CD4-positive, alpha-beta T cell treated with Interleukin-15 for 4 hours (primary cell): ENCODE measurements around the gene ULK4.
"Not testable (repeated sequence)": the region's sequence is repeated elsewhere in the genome, so short reads cannot be mapped to it uniquely, and the experiment has no call there.

Experiments used
- DNase-seq: peaks from one replicate; pipeline ENCODE4 v3.0.0-alpha.2; 2020; ENCODE audit warnings: low spot score

ULK4 gene

DNA sequence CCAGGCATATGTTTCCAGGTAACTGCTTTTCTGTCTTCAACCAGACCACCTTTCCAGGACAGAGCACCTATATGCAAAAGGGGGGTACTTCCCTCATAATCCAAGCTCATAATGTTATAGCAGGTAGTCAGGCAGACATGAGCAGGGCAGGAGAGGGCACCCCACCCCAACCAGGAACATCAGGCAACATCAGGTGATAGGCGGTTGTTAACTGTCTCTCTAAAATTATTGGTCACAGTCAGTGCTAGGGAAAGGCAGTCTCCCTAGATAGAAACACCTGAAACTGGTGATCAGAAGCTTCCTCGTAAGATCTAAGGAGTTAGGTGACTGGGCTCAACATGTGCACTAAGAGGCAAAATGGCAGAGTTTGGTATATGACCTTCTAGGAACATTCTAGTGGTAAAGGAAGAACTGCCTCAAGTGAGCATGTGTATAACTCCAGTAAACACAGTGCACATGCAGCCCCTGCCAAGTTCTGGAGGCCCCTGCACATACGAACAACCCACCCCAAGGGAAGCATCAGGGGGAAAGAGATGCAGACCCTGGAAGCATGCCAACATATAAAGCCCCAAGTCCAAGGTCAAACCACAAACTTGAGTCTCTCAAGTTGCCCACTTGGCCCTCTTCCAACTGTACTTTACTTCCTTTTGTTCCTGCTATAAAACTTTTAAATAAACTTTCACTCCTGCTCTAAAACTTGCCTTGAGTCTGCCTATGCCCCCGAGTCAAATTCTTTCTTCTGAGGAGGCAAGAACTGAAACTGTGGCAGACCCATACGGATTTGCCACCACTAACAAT is 270.9 kb downstream of the ULK4 start:
- no peak for DNase-seq

DNA sequence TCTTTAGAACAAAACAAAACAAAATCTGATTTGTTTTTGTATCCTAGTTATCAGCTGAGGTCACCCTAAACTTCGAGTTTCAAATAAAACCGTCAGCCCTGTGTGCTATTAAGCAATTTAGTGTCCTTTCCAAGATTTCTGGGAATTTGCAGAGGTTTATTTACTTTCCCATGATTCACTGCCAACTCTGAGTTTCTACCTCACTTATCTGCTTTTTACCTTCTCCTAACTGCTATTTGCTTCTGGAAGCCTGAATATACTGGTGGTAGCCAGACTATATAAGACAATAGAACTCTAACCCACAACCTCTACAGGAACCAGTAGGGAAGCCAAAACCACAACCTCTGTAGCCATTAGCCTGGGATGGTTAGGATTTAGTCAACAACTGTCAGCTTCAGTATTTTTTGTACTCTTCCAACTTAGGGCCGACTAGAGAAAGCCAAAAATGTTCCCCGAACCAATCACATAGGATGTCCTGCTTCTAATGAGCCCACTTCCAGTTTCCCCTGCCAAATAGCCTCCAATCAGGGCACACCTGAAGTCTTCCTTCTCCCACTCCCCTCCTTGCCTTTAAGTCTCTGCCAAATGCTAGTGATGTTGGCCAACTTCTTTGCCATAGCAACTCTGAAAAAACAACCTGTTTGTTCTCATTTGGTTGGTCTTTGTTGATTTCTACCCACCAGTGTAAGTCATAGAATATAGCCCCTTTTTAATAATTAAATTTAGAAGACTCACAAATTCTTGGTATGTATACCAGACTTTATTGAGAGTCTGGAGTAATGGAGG is 273.1 kb downstream of the ULK4 start:
- DNase-seq: no peak

DNA sequence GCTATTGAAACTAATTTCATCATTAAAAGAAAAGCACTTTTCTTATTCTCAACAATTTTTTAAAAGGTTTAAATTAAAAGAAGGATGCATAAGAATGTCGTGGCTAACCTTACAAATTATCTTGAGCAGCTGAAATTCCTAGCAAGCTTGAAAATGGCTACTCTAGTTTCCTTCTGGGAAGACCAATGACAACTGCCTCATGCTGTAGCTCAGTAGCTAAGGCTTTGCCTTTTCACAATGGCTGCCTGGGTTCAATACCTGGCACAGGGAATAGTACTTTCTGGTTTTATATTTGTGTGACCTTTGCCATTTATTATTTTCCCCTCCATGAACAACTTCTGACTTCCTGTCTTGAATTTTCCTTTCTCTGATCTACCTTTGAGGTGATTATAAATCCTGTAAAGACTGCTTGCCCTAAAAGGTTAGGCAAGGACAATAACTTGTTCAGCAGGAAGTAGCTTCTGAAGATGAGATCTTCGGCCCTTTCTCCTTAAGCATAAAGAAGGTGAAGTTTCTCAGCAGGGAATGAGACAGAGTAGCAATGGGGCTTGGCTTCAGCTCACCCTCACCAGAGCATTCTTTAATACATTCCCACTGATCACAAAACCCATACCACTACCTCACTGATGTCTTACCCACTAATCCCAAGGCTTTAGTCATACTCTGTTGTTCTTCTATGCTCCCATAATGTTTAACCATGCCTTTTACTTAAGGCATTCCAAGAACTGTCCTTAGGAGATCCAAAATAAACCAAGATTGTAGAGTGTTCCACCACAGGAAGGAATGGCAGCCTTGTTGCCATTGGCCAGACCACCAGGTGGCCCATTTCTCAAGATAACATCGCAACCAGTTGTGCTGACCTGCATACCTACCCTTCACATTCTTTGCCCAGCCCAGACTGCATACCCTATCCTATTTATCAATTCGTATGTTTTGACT is 276.8 kb downstream of the ULK4 start:
- DNase-seq: no peak

- DNase-seq: no peak
Observed at GRCh38 chr3:41683666-41684350, 278.1 kb downstream of the ULK4 start.

GRCh38 chr3:41682996-41683395 is 278.9 kb downstream of the ULK4 start:
- no peak for DNase-seq

DNA sequence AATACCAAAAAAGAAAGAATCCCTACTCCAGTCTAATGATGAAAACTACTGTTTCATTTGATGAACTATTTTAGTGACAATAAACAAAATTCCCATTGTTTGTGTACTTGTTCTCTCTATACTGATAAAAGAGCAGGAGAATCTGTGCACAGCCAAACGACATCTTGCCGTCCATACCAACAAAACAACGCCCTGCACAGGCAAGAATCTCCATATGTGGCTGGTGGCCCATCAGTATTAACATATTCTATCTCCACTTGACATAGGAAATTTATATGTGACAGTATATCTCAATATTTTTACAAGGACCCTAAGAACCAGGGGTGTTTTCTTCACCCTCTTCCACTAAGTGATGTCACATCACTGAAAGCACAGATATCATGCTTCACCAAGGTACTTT is 279.5 kb downstream of the ULK4 start:
- no peak for DNase-seq

- no peak for DNase-seq
Observed at GRCh38 chr3:41681479-41681878, 280.4 kb downstream of the ULK4 start.

DNA sequence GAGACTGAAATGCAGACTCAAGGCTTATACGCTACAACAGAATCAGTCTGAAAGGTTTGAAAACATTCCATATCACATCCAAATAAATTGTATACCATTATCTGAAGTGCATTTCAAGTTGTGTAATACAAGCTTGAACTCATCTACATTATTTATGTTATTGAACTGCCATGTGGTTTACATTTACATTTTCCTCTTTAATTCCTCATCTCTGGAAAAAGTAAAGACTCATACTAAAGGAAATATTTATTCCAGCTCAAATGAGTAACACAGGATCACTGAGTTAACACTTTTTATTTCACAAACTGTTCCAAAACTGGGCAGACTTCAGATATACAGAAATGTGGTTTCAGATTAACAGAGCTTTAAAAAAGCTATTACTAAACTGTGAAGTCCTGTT is 282.5 kb downstream of the ULK4 start:
- no peak for DNase-seq

GRCh38 chr3:41675102-41675501 is 286.8 kb downstream of the ULK4 start:
- DNase-seq: not testable (repeated sequence)

GRCh38 chr3:41674449-41674848 is 287.5 kb downstream of the ULK4 start:
- no peak for DNase-seq

DNA sequence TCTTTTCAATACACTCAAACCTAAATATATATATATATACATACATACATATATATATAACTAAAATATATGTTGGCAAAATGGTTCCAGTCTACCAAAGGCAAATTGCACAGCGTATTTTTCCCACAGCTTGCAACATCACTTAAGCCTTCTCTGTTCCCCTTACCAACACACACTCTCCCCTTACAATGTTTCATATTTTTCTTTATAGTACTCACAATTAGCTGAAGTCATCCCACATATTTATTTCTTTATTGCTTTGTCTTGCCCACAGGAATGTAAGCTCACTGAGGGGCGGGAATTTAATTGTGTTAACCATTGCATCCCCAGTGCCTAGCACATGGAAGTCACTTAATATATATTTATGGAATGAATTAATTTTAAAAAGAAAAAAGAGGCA is 288.3 kb downstream of the ULK4 start:
- no peak for DNase-seq

DNA sequence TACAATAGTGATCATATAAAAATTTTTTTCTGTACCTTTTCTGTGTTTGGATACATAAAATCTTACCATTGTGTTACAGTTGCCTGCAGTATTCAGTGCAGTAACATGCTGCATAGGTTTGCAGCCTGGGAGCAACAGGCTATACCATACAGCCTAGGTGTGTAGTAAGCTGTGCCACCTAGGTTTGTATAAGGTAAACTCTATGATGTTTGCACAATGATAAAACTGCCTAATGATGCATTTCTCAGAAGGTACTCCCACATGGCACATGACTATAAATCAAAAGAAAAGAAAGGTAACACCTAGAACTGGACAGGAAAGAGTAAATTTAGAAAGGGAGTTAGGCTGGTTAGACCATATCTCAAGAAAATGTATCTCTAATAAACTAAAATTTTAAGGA is 293.5 kb downstream of the ULK4 start:
- DNase-seq: no peak

DNA sequence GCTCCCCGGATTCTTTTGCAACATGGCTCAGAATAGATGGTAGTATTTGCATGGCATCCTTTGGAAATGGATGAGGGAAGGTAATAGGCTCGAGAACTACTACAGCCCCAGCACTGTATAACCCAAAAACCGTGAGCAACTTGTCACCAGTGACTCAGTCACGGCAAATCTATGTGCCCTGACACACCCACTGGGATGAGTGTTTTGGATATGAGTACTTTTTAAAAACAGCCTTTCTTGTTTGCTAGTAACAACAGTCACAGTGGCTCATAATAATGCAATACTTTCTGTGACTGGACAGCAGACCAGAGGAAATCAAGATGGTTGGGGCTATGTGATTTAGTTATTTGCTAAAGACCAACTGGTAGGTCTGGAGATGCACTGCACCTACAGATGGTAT is 299.6 kb downstream of the ULK4 start:
- no peak for DNase-seq

DNA sequence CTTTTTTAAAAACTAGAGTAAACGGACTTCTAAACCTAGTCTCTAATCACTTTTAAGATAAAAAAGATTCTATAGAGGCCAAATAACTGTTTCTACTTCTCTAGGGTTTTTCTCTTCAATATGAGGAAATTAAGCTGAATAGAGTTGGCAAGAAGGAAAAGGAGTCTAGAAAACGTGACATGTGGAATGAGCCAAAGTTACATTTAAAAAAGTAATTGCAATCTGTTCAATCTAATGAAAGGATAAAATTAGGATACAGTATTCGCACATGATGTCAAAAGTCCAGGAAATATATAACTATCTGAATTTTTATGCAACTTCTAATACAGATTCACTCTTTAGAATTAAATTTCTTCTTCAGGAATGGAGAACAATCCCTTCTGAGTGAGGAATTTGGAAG is 300.1 kb downstream of the ULK4 start:
- no peak for DNase-seq

- no peak for DNase-seq
Observed at GRCh38 chr3:41660510-41660909, 301.4 kb downstream of the ULK4 start.

DNA sequence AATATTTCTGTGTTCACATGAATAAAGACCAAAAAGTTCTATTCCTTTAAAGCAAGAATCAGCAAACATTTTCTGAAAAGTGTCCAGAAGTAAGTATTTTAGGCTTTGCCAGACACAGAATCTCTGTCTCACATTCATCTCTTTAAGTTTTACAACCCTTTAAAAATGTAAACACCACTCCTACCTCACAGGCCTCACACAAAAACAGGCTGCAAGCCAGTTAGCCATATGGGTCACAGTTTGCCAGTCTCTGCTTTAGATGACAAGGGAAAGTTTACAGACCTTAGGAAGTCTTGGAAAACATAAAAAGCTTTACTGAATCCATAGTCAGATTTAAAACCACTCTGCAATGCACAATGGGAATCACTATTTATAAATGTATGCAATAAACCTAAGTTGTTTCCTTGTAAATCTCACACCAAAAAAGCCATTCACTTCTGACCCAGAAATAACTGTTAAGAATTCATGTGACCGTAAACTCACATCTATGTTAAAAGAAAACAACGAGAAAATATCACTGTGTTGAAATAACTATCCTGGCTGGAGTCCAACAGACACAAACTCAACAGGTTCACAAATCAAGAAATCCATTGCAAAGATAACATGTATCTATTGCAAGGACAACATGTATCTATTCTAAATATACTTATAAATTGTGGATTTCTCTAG is 308.2 kb downstream of the ULK4 start:
- DNase-seq: no peak

- DNase-seq: no peak
Observed at GRCh38 chr3:41652931-41653330, 309.0 kb downstream of the ULK4 start.

DNA sequence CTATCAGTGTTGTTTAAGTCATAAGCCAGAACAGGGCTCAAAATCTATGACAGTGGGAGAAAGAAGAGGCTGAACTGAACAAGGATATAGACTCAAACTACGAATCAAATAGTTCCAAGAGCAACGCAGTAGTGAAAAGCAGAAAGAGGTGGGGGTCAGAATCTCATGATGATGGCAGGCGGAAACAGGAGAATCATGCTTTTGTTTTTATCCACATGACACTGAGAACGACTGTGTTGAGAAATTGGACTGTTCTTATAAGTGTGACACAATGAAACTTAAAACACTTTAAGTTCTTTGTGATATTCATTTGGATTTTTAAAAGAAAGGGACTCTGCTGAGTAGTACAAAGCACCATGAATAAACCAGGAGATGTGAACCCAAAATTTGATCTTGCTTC is 309.4 kb downstream of the ULK4 start:
- DNase-seq: no peak

DNA sequence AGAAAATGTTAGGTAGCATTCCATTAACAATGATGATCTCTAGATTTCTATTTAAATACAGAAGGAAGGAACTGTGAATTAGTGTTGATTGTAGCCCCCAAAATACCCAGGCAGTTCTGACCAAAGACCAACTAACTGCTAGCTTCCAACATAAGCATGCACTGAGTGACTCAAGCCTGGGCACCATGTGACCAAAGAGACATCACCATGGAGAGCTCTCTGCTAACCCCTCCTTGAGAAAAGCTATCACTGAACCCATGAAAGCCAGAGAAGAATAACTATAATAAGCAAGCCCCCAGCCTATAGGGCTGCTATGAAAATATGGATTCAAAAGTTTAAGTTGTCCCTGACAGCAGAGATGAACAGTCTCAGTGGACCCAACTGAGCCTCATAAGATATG is 310.2 kb downstream of the ULK4 start:
- no peak for DNase-seq

DNA sequence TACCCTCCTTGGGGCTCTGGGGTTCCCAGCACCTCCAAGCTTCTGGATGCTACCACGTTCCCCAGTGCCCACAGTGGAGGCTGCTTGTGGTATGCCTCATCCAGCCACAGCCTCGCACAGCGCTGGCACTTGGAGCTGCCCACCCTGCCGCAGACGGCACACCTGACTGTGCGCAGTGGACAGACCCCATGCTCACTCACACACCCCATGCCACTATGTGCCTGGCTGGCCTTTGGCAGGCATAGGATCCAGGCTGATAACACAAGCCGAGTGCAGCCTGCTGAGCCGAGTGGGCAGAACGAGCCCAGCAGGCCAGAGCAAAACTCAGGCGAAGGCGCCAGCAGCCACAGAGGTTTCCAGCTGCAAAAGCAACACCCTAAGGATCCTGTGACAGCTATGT is 311.5 kb downstream of the ULK4 start:
- DNase-seq: no peak

GRCh38 chr3:41649129-41649739 is 312.7 kb downstream of the ULK4 start:
- DNase-seq: no peak
